ENCODE results near the gene SLC25A11.
"Not testable (repeated sequence)": the region's sequence is repeated elsewhere in the genome, so short reads cannot be mapped to it uniquely, and the experiment has no call there.

Gene SLC25A11

DNA sequence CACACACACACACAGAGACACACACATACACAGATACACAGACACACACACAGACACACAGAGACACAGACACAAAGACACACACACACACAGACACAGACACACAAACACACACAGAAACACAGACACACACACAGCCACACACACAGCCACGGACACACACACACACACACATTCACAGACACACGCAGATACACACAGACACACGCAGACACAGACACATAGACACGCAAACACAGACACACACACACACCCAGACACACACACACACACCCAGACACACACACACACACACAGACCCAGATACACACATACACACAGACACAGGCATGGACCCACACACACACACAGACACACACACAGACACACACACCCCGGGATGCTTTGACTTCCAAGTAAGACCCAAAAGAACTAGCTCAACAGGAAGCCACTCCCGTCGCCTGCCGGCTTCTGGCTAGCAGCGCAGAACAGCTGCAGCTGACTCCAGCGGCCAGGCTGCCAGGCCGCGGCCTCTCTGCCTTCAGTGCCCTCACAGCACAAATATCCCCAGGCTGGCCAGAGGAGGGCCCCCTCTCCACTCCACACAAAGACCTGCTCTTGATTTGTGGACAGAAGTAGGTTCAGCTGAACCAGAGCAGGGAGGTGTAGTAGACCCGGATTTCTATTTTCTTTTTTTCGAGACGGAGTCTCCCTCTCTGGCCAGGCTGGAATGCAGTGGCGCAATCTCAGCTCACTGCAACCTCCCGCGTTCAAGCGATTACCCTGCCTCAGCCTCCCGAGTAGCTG is 30.9 kb downstream of the SLC25A11 start:
- H3K27ac ChIP-seq (ENCODE audit: poor library complexity, severe bottlenecking) = peak overlapping the region; percentile 78
- ATAC-seq (ENCODE audit: low read depth) = peak; percentile 84

DNA sequence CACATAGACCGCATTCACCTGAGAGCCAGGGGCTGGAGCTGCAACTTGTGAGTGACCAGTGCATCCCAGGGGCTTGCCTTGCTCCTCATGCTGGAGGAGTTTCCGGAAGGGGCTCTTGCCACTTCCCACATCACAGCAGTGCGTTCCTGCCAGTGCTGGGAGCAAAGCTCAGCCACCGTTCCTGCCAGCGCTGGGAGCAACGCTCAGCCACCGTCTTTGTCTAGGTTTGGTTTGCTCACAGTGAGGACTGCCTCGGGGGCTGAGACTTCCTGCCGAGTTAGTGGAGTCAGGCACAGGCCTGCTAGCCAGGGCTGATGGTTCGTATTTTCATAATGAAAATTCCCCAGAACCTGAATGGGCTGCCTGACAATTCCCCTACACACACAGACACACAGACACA is 31.5 kb downstream of the SLC25A11 start:
- Histone ChIP-seq H3K4me1 (ENCODE audit: insufficient read depth, poor library complexity, severe bottlenecking) (peaks cover 17% of the 10 kb centered on the region), H3K27me3 (ENCODE audit: insufficient read depth, poor library complexity, severe bottlenecking) (no peaks in the 10 kb centered on the region), H3K4me3 (ENCODE audit: severe bottlenecking) (no peak overlapping the region), H3K9me3 (ENCODE audit: severe bottlenecking) (no peaks in the 10 kb centered on the region), H3K36me3 (ENCODE audit: low read depth) (no peaks in the 10 kb centered on the region), H3K27ac (ENCODE audit: poor library complexity, severe bottlenecking) (peak overlapping the region; percentile 78)
- TF ChIP-seq, protein P1, sequence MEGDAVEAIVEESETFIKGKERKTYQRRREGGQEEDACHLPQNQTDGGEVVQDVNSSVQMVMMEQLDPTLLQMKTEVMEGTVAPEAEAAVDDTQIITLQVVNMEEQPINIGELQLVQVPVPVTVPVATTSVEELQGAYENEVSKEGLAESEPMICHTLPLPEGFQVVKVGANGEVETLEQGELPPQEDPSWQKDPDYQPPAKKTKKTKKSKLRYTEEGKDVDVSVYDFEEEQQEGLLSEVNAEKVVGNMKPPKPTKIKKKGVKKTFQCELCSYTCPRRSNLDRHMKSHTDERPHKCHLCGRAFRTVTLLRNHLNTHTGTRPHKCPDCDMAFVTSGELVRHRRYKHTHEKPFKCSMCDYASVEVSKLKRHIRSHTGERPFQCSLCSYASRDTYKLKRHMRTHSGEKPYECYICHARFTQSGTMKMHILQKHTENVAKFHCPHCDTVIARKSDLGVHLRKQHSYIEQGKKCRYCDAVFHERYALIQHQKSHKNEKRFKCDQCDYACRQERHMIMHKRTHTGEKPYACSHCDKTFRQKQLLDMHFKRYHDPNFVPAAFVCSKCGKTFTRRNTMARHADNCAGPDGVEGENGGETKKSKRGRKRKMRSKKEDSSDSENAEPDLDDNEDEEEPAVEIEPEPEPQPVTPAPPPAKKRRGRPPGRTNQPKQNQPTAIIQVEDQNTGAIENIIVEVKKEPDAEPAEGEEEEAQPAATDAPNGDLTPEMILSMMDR (IDR thresholded peaks at IDR 0.05; ENCODE audit: poor library complexity, severe bottlenecking) = no peak
- ATAC-seq (ENCODE audit: low read depth) (peak; percentile 61), DNase-seq (ENCODE audit: low spot score) (peak; percentile 70)

More for the DNA sequence above, 30.9 kb downstream of the SLC25A11 start:
- Histone ChIP-seq H3K4me3 (ENCODE audit: severe bottlenecking) (no peak overlapping the region), H3K36me3 (ENCODE audit: low read depth) (no peaks in the 10 kb centered on the region), H3K9me3 (ENCODE audit: severe bottlenecking) (no peaks in the 10 kb centered on the region), H3K27me3 (ENCODE audit: insufficient read depth, poor library complexity, severe bottlenecking) (no peaks in the 10 kb centered on the region), H3K4me1 (ENCODE audit: insufficient read depth, poor library complexity, severe bottlenecking) (peaks cover 16% of the 10 kb centered on the region)
- TF ChIP-seq, protein P1 (IDR thresholded peaks at IDR 0.05; ENCODE audit: poor library complexity, severe bottlenecking) = peak; percentile 87
- peak; percentile 78 for DNase-seq (ENCODE audit: low spot score)

DNA sequence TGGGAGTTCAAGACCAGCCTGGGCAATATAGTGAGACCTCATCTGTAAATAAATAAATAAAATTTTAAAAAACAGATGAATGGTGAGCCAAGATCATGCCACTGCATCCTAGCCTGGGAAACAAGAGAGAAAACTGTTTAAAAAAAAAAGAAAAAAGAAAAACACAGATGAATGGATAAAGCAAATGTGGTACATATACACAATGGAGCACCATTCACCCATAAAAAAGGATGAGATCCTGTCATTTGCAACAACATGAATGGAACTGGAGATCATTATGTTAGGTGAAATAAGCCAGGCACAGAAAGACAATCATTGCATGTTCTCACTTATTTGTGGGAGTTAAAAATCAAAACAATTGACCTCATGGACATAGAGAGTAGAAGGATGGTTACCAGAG is 33.2 kb downstream of the SLC25A11 start:
- H3K36me3 ChIP-seq (ENCODE audit: low read depth); DNase-seq (ENCODE audit: low spot score); H3K9me3 ChIP-seq (ENCODE audit: severe bottlenecking); H3K4me3 ChIP-seq (ENCODE audit: severe bottlenecking); ATAC-seq (ENCODE audit: low read depth); H3K27ac ChIP-seq (ENCODE audit: poor library complexity, severe bottlenecking); H3K27me3 ChIP-seq (ENCODE audit: insufficient read depth, poor library complexity, severe bottlenecking): not testable (repeated sequence)
- H3K4me1 ChIP-seq (ENCODE audit: insufficient read depth, poor library complexity, severe bottlenecking) = peaks cover 20% of the 10 kb centered on the region

DNA sequence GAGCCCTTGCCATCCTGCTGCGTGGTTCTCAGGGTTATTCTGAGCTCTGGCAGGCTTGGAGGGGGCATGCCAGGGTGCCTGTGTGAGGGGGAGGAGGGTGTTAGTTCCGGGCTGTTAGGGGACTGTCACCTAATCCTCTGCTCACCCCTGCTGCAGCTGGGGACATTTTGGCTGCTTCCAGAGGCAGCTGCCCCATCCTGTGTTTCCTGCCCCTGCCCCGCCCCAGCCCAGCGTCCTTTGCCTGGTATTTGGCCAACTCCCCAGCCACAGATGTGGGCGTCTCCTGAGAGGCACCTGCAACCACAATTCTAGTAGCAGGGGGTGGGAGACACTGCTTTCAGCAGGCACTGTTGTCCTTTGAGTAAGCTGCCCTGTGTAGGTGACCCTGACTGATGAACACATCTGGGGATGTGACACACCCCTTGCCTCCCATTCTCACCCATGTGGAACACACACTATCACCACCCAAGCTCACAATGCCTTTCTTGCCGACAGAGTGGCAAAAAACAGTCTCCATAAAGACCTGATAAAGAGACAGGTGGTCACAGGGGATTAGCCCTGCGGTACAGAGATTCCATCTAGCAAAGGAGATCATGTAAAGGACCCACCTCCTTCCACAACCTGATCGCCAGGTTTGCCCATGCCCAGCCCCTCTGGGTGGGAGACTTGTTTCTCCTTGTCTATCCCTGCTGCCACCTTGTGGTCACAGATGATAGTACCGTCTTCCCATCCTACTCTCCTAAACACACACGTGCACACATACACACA is 36.6 kb downstream of the SLC25A11 start, which contains the start of gene CHRNE:
Gene CHRNE, minus strand, starts transcription at position 48 of the 768 bp plus-strand sequence. Its CDS starts 35 bp downstream, at position 13.
- DNase-seq (ENCODE audit: low spot score) (peak; percentile 84), ATAC-seq (ENCODE audit: low read depth) (peak; percentile 55)
- H3K27me3 ChIP-seq (ENCODE audit: insufficient read depth, poor library complexity, severe bottlenecking) = no peaks in the 10 kb centered on the region
- TF ChIP-seq, protein P1 (IDR thresholded peaks at IDR 0.05; ENCODE audit: poor library complexity, severe bottlenecking) = peak; percentile 92
- H3K9me3 ChIP-seq (ENCODE audit: severe bottlenecking) = no peaks in the 10 kb centered on the region
- H3K4me3 ChIP-seq (ENCODE audit: severe bottlenecking) = no peak within 1 kb of the TSS
- H3K36me3 ChIP-seq (ENCODE audit: low read depth) = 0 out of 2 replicates have a peak, but pooled peaks cover 2% of the 10 kb centered on the region
- peak within 1 kb of the TSS; percentile 9 for H3K27ac ChIP-seq (ENCODE audit: poor library complexity, severe bottlenecking)
- peaks cover 4% of the 10 kb centered on the region for H3K4me1 ChIP-seq (ENCODE audit: insufficient read depth, poor library complexity, severe bottlenecking)

DNA sequence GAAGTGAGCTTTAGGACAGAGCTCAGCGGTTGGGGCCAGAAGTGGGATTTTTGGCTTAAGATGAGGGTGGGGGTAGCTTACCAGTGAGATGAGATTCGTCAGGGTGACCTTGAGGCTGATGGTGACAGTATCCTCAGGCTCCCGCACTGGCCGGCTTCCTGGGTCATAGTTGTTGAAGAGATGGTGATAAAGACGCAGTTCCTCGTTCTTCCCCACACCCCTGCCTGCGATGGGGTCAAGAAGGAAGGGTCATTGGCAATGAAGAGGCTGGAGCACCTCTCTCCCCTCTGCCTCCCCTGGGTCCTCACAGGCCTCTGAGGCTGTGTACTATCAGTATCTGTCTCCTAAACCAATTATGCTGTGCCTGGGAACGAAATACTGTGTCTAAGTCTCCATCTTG is 37.3 kb downstream of the SLC25A11 start:
- H3K27me3 ChIP-seq (ENCODE audit: insufficient read depth, poor library complexity, severe bottlenecking) = no peaks in the 10 kb centered on the region
- TF ChIP-seq, protein P1 (IDR thresholded peaks at IDR 0.05; ENCODE audit: poor library complexity, severe bottlenecking) = no peak
- H3K9me3 ChIP-seq (ENCODE audit: severe bottlenecking) = no peaks in the 10 kb centered on the region
- no peak for DNase-seq (ENCODE audit: low spot score)
- peak overlapping the region; percentile 9 for H3K27ac ChIP-seq (ENCODE audit: poor library complexity, severe bottlenecking)
- H3K4me3 ChIP-seq (ENCODE audit: severe bottlenecking) = no peak overlapping the region
- H3K4me1 ChIP-seq (ENCODE audit: insufficient read depth, poor library complexity, severe bottlenecking) = peaks cover 4% of the 10 kb centered on the region
- peaks cover 2% of the 10 kb centered on the region; the same call in 1 of the 2 replicates for H3K36me3 ChIP-seq (ENCODE audit: low read depth)
- no peak for ATAC-seq (ENCODE audit: low read depth)

All from RWPE2 (cell line).